ENCODE measurements around the gene ICA1L. TPM values are rescaled to one million over a fixed set of nuclear protein-coding genes. Genes with fewer than 3 reads are reported as not detected.

ICA1L gene
- total RNA-seq, 1 donor from 2014 or later = 7.6 TPM

DNA sequence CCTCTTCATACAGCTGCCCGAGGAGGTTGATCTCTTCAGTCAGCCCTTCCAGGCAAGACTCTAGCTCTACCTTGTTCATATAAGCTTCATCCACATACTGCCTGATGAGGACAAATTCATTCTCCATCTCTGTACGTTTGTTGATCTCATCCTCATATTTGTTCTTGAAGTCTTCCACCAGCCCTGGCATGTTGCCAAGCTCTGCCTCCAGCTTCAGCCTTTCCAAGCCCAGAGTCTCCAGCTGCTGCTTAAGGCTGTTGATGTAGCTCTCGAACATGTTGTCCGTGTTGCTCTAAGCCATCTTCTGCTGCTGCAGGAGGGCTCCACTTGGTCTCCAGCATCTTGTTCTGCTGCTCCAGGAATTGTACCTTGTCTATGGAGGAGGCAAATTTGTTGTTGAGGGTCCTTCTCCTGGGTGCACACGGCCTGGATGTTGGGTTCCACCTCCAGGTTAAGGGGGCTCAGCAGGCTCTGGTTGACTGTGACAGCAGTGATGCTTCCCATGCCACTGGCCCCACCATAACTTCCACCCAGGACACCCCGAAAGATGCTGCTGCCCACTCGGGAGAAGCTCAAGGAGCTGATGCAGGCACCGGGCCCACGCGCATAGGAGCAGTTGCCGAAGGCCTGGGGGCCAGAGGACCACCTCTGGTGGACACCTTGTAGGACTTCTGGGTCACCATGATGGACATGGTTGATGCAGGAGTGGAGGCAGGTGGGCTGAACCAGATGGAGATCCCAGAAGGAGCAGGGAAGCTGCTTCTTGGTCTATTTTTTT lies 30.3 kb downstream of the ICA1L start:
- no peak for TF ChIP-seq CTCF (IDR thresholded peaks at IDR 0.05; ENCODE audit: insufficient read depth, low read length, poor library complexity, severe bottlenecking)
- H3K27me3 ChIP-seq (ENCODE audit: control insufficient read depth, insufficient read depth, low read length) = no peaks in the 10 kb centered on the region
- no peak for DNase-seq (ENCODE audit: low read depth)
- no peak overlapping the region for H3K4me3 ChIP-seq (ENCODE audit: low read depth, low read length)
- no peaks in the 10 kb centered on the region for H3K36me3 ChIP-seq (ENCODE audit: control insufficient read depth, insufficient read depth, low read length)

- Histone ChIP-seq H3K36me3 (ENCODE audit: control insufficient read depth, insufficient read depth, low read length) (no peaks in the 10 kb centered on the region), H3K27me3 (ENCODE audit: control insufficient read depth, insufficient read depth, low read length) (no peaks in the 10 kb centered on the region), H3K4me3 (ENCODE audit: low read depth, low read length) (no peak overlapping the region)
- TF ChIP-seq CTCF (IDR thresholded peaks at IDR 0.05; ENCODE audit: insufficient read depth, low read length, poor library complexity, severe bottlenecking) = peak; percentile 78
- DNase-seq (ENCODE audit: low read depth) = no peak
Observed at GRCh38 chr2:202831242-202832220, 40.0 kb downstream of the ICA1L start.

DNA sequence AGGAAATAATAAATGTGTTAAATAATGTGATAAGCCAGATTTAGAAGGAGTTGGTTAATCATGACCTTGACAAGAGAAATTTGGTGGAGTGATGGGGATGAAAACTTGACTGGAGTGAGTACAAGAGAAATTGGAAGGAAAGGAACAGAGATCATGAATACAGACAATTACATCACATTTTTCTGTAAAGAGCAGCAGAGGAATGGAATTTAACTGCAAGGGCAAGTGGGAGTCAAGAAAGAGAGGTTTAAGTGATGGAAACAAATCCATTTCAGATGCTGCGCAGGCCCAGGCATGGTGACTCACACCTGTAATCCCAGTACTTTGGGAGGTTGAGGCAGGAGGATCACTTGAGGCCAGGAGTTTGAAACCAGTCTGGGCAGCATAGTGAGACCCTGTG lies 46.7 kb downstream of the ICA1L start:
- no peaks in the 10 kb centered on the region for H3K36me3 ChIP-seq (ENCODE audit: control insufficient read depth, insufficient read depth, low read length)
- H3K27me3 ChIP-seq (ENCODE audit: control insufficient read depth, insufficient read depth, low read length) = no peaks in the 10 kb centered on the region
- TF ChIP-seq CTCF (IDR thresholded peaks at IDR 0.05; ENCODE audit: insufficient read depth, low read length, poor library complexity, severe bottlenecking) = no peak
- H3K4me3 ChIP-seq (ENCODE audit: low read depth, low read length) = no peak overlapping the region
- no peak for DNase-seq (ENCODE audit: low read depth)

- H3K36me3 ChIP-seq (ENCODE audit: control insufficient read depth, insufficient read depth, low read length) = no peaks in the 10 kb centered on the region
- DNase-seq (ENCODE audit: low read depth) = no peak
- H3K4me3 ChIP-seq (ENCODE audit: low read depth, low read length) = no peak overlapping the region
- H3K27me3 ChIP-seq (ENCODE audit: control insufficient read depth, insufficient read depth, low read length) = no peaks in the 10 kb centered on the region
- TF ChIP-seq CTCF (IDR thresholded peaks at IDR 0.05; ENCODE audit: insufficient read depth, low read length, poor library complexity, severe bottlenecking) = no peak
Observed at GRCh38 chr2:202822411-202822810, 49.2 kb downstream of the ICA1L start.

DNA sequence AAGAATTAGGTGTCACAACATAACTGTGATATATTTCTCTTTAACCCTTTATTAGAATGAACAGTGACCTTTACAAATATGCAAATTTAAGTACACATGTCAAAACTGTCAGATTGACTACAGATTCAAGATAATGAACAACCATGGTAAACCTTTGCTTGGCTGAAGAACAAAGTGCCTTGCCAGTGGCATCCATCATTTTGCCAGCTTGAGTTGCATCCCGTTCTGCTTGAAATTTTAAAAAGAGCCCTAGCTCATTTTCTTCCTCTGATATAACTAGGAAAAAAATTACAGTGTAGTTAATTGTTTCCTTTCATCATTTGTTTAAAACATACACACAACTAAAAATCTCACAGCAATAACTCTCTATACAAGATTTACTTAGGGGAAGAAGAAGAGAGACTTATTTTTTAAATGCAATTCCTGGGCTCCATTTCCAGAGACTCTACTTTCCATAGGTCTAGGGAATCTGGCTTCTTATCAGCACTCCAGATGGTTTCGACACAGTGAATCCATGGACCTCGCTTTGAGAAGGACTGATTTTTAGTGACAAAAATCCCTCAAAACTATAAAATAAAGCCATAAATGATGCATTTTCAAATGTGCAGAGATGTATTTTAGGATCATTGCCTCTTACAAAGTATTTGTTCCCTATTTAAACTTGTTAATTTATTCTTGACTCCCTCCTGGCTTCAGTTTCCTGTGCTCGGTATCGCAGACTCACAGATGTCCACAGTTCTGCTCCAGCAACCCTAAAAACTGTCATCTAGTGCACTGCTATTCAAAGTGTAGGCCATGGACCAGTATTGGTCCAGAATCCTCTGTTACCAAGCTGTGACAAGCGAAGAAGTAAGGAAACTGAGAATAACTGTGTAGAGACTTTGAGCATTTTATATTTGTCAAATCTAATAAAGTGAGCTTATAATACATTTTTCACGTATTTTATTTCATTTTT lies 50.1 kb downstream of the ICA1L start:
- no peak for DNase-seq (ENCODE audit: low read depth)
- Histone ChIP-seq H3K27me3 (ENCODE audit: control insufficient read depth, insufficient read depth, low read length) (no peaks in the 10 kb centered on the region), H3K4me3 (ENCODE audit: low read depth, low read length) (no peak overlapping the region), H3K36me3 (ENCODE audit: control insufficient read depth, insufficient read depth, low read length) (no peaks in the 10 kb centered on the region)
- no peak for TF ChIP-seq CTCF (IDR thresholded peaks at IDR 0.05; ENCODE audit: insufficient read depth, low read length, poor library complexity, severe bottlenecking)
